CD14-positive monocyte (primary cell): Measurements from ENCODE around the gene ARL4C. TPM values are rescaled to one million over a fixed set of nuclear protein-coding genes. Genes with fewer than 3 reads are reported as not detected.
A peak's percentile ranks its signal among the peaks of the same experiment; 100 is the strongest.

Experiments used
- DNase-seq, 3 donors: peaks; one replicate each; pipeline ENCODE4 v3.0.0-alpha.2; 2011 to 2022
- H2AFZ ChIP-seq: 2 replicates; pipeline ENCODE4 v1.6.0; 2012; ENCODE audit warnings: mild to moderate bottlenecking, low read depth, low read length, inconsistent platforms; ENCODE audit not compliant: insufficient read depth, poor library complexity, severe bottlenecking
- H3K27ac ChIP-seq, 2 donors: 1 replicate in 1 of 2; 2 replicates in 1 of 2; pipeline ENCODE4 v1.5.1; 2012 to 2013; ENCODE audit warnings: low read length in 2 of 2, control low read depth in 1 of 2, inconsistent platforms in 1 of 2, low read depth in 1 of 2, mild to moderate bottlenecking in 1 of 2
- H3K27me3 ChIP-seq, 2 donors: one replicate each; pipeline versions ENCODE4 v1.6.0 to v1.6.1; 2011 to 2013; ENCODE audit warnings: low read length in 2 of 2; ENCODE audit not compliant: control insufficient read depth in 2 of 2, insufficient read depth in 2 of 2
- H3K36me3 ChIP-seq, 2 donors: replicated peaks in 1 of 2; 1 replicate in 1 of 2; 2 replicates in 1 of 2; pipeline versions ENCODE4 v1.5.1 to v1.6.1; 2012 to 2013; ENCODE audit warnings: low read length in 2 of 2, control low read depth in 1 of 2, inconsistent platforms in 1 of 2, mild to moderate bottlenecking in 1 of 2; ENCODE audit not compliant: insufficient read depth in 2 of 2, control insufficient read depth in 1 of 2
- H3K4me1 ChIP-seq, 2 donors: 1 replicate in 1 of 2; 2 replicates in 1 of 2; pipeline versions ENCODE4 v1.5.1 to v1.6.1; 2012 to 2013; ENCODE audit warnings: low read length in 2 of 2, control low read depth in 1 of 2, inconsistent platforms in 1 of 2, mild to moderate bottlenecking in 1 of 2, moderate library complexity in 1 of 2; ENCODE audit not compliant: insufficient read depth in 2 of 2, control insufficient read depth in 1 of 2
- H3K4me2 ChIP-seq: replicated peaks from 2 replicates; pipeline ENCODE3; 2012; ENCODE audit warnings: low read length, moderate library complexity, mild to moderate bottlenecking; ENCODE audit not compliant: poor library complexity, severe bottlenecking; ENCODE audit errors: extremely low read depth
- H3K4me3 ChIP-seq, 3 experiments: fragments of 200-600 bp in 1 of 3; sonication (generic) in 1 of 3; replicated peaks in 1 of 3; 1 replicate in 2 of 3; 2 replicates in 1 of 3; pipeline ENCODE4 v1.5.1; 2011 to 2013; ENCODE audit warnings: low read length in 3 of 3, mild to moderate bottlenecking in 3 of 3, control low read depth in 2 of 3, low read depth in 2 of 3, inconsistent platforms in 1 of 3, moderate library complexity in 1 of 3
- H3K79me2 ChIP-seq: 2 replicates; pipeline ENCODE4 v1.6.0; 2012; ENCODE audit warnings: mild to moderate bottlenecking, control low read depth, inconsistent platforms, low read length, moderate library complexity; ENCODE audit not compliant: insufficient read depth
- H3K9ac ChIP-seq: 2 replicates; pipeline ENCODE4 v1.6.0; 2017; ENCODE audit warnings: low read length, mild to moderate bottlenecking; ENCODE audit not compliant: insufficient read depth, poor library complexity, severe bottlenecking
- H3K9me3 ChIP-seq, 2 donors: replicated peaks in 1 of 2; 1 replicate in 1 of 2; 2 replicates in 1 of 2; pipeline versions ENCODE4 v1.5.1 to v1.6.1; 2012 to 2013; ENCODE audit warnings: low read length in 2 of 2, control low read depth in 1 of 2; ENCODE audit not compliant: control insufficient read depth in 1 of 2, insufficient read depth in 1 of 2
- H4K20me1 ChIP-seq: 2 replicates; pipeline ENCODE4 v1.6.0; 2012; ENCODE audit warnings: mild to moderate bottlenecking, low read length, control low read depth, moderate library complexity; ENCODE audit not compliant: insufficient read depth
- H3K27ac Mint-ChIP-seq, 7 donors: one replicate each; pipeline ENCODE4 v1.8.0; 2020; ENCODE audit warnings: mild to moderate bottlenecking in 7 of 7, mixed read lengths in 7 of 7, moderate library complexity in 6 of 7, inconsistent platforms in 2 of 7
- H3K27me3 Mint-ChIP-seq, 3 donors: one replicate each; pipeline ENCODE4 v1.8.0; 2021 to 2022; ENCODE audit warnings: low read depth in 3 of 3, mild to moderate bottlenecking in 3 of 3, mixed read lengths in 3 of 3, moderate library complexity in 3 of 3, inconsistent platforms in 1 of 3
- H3K36me3 Mint-ChIP-seq, 2 donors: one replicate each; pipeline ENCODE4 v1.8.0; 2020; ENCODE audit warnings: mixed read lengths in 2 of 2, inconsistent platforms in 1 of 2, mild to moderate bottlenecking in 1 of 2
- H3K4me1 Mint-ChIP-seq: one replicate; pipeline ENCODE4 v1.8.0; 2020; ENCODE audit warnings: mild to moderate bottlenecking, mixed read lengths
- H3K4me3 Mint-ChIP-seq, 2 donors: one replicate each; pipeline ENCODE4 v1.8.0; 2020; ENCODE audit warnings: mild to moderate bottlenecking in 2 of 2, mixed read lengths in 2 of 2, moderate library complexity in 1 of 2
- H3K9me3 Mint-ChIP-seq, 7 donors: one replicate each; pipeline ENCODE4 v1.8.0; 2020 to 2022; ENCODE audit warnings: mixed read lengths in 7 of 7, mild to moderate bottlenecking in 6 of 7, moderate library complexity in 6 of 7, inconsistent platforms in 2 of 7
- CTCF ChIP-seq: fragments of 200-600 bp; IDR thresholded peaks from one replicate; pipeline ENCODE4 v1.8.0; 2022; ENCODE audit warnings: antibody characterized with exemption, mild to moderate bottlenecking
- WGBS: methylation state at CpG from one replicate; pipeline ENCODE4 v1.1.5; 2013; ENCODE audit warnings: missing lambda C conversion rate; ENCODE audit not compliant: insufficient coverage; 5-methylcytosine and 5-hydroxymethylcytosine counted together
- intact Hi-C, 2 donors: fragments of 100-400 bp; cut with micrococcal nuclease; formaldehyde crosslinking; loops; one replicate each; pipeline versions ENCODE4 v1.15.0 to v1.15.1; 2023
- polyA plus RNA-seq, 3 donors: library from polyadenylated mRNA; depleted of rRNA in 1 of 3; unstranded in 2 of 3; stranded (reverse) in 1 of 3; fragments of 300-500 nt in 2 of 3; fragments of >200 nt in 1 of 3; fragmentation: Illumina TruSeq in 2 of 3; gene quantifications; 1 replicate in 2 of 3; 2 replicates in 1 of 3; pipeline ENCODE4 v1.2.3, GENCODE V29; 2012 to 2021

The ARL4C gene
- polyA plus RNA-seq, 3 donors: 4.0 to 90.9 (median 6.4) TPM

- H3K27ac ChIP-seq: no peak overlapping the region
- no peak overlapping the region for H2AFZ ChIP-seq
- peaks cover 8 to 10% of the 10 kb centered on the region in 2 donors for H3K4me1 ChIP-seq
- no peak for DNase-seq
- Mint-ChIP-seq H3K9me3 (peaks cover 0 to 13% (median 3%) of the 10 kb centered on the region in 7 donors), H3K4me3 (no peak overlapping the region), H3K36me3 (no peaks in the 10 kb centered on the region), H3K27me3 (peaks cover 0 to 6% (median 3%) of the 10 kb centered on the region in 3 donors), H3K27ac (peak overlapping the region in 1 of 7 donors; percentile 15), H3K4me1 (peaks cover 6% of the 10 kb centered on the region)
- H3K4me2 ChIP-seq: no peak overlapping the region
- no peaks in the 10 kb centered on the region for H3K9me3 ChIP-seq
- no CpG with 5 or more reads among the region's 4 CpGs for WGBS
- H3K9ac ChIP-seq: no peak overlapping the region
- no peaks in the 10 kb centered on the region for H3K79me2 ChIP-seq
- no peaks in the 10 kb centered on the region for H4K20me1 ChIP-seq
- H3K27me3 ChIP-seq: no peaks in the 10 kb centered on the region
- intact Hi-C loops: no loop called here
- H3K36me3 ChIP-seq: no peaks in the 10 kb centered on the region
- H3K4me3 ChIP-seq: no peak overlapping the region
- no peak for TF ChIP-seq CTCF
Observed at GRCh38 chr2:234451852-234452625, 44.8 kb downstream of the ARL4C start.

- no peak for TF ChIP-seq CTCF
- Histone ChIP-seq H3K36me3 (no peaks in the 10 kb centered on the region), H3K27ac (no peak overlapping the region), H3K4me2 (no peak overlapping the region), H3K79me2 (no peaks in the 10 kb centered on the region), H3K27me3 (no peaks in the 10 kb centered on the region), H3K4me1 (peaks cover 16 to 18% of the 10 kb centered on the region in 2 donors), H3K9ac (no peak overlapping the region), H2AFZ (no peak overlapping the region), H3K4me3 (no peak overlapping the region), H3K9me3 (no peaks in the 10 kb centered on the region), H4K20me1 (no peaks in the 10 kb centered on the region)
- no peak for DNase-seq
- H3K27me3 Mint-ChIP-seq: peaks cover 0 to 6% (median 2%) of the 10 kb centered on the region in 3 donors
- peaks cover 0 to 11% (median under 1%) of the 10 kb centered on the region in 7 donors for H3K9me3 Mint-ChIP-seq
- 75% methylated on average over 1 of the region's 2 CpGs for WGBS
- no peaks in the 10 kb centered on the region for H3K36me3 Mint-ChIP-seq
- peaks cover 14% of the 10 kb centered on the region for H3K4me1 Mint-ChIP-seq
- H3K27ac Mint-ChIP-seq: no peak overlapping the region
- no peak overlapping the region for H3K4me3 Mint-ChIP-seq
- intact Hi-C loops: no loop called here
Observed at GRCh38 chr2:234451242-234451641, 45.6 kb downstream of the ARL4C start.
